Right hindlimb (tissue), 1 donor: ENCODE results near the gene CDK14.
"Not testable (repeated sequence)": the region's sequence is repeated elsewhere in the genome, so short reads cannot be mapped to it uniquely, and the experiment has no call there.

ENCODE experiments used
- DNase-seq: peaks from one replicate; pipeline ENCODE4 v3.0.0-alpha.2; 2018

The CDK14 gene

GRCh38 chr7:90764848-90765570 is 168.9 kb downstream of the CDK14 start:
- no peak for DNase-seq

- DNase-seq = peak; percentile 74
Observed at GRCh38 chr7:90766814-90767564, 170.9 kb downstream of the CDK14 start.

GRCh38 chr7:90768301-90768700 is 172.2 kb downstream of the CDK14 start:
- no peak for DNase-seq

GRCh38 chr7:90769036-90769435 is 172.9 kb downstream of the CDK14 start:
- DNase-seq = no peak

DNA sequence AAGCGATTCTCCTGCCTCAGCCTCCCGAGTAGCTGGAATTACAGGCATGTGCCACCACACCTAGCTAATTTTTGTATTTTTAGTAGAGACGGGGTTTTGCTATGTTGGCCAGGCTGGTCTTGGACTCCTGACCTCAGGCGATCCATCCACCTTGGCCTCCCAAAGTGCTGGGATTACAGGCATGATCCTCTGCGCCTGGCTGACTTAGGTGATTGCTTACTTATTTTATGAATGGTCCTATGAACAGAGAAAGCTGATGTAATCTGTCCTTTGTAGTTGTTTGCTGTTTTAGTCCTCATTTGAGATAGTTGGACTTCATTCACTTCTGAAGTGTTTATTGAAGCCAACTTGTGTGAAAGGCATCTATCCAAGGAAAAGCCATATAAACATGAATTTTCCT is 173.4 kb downstream of the CDK14 start:
- DNase-seq = not testable (repeated sequence)

DNA sequence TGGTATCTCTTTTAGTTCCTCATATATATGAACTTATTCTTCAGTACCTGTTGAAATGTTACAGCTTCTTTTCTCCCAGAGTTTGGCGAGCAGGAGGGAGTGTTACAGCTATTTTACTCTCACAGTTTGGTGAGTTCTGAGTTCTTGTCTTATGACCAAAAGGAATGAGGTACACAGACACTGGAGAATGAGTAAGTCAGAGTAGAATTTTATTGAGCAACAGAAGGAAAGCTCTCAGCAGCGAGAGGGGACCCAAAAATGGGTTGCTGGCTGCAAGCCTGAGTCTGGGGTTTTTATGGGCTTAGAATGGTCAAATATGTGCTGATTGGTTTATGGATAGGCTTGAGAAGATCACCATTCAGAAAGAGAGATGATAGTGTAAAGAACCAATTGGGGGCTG is 175.2 kb downstream of the CDK14 start:
- DNase-seq = no peak

DNA sequence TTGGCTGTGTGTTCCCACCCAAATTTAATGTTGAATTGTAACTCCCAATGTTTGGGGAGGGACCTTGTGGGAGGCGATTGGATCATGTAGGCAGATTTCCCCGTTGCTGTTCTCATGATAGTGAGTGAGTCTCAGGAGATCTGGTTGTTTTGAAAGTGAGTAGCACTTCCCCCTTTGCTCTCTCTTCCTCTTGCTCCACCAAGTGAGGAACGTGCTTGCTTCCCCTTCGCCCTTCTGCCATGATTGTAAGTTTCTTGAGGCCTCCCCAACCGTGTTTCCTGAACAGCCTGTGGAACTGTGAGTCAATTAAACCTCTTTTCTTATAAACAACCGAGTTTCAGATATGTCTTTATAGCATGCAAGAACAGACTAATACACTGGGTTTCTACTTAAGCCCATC is 176.3 kb downstream of the CDK14 start:
- DNase-seq = no peak

GRCh38 chr7:90773269-90773668 is 177.1 kb downstream of the CDK14 start:
- DNase-seq = no peak

DNA sequence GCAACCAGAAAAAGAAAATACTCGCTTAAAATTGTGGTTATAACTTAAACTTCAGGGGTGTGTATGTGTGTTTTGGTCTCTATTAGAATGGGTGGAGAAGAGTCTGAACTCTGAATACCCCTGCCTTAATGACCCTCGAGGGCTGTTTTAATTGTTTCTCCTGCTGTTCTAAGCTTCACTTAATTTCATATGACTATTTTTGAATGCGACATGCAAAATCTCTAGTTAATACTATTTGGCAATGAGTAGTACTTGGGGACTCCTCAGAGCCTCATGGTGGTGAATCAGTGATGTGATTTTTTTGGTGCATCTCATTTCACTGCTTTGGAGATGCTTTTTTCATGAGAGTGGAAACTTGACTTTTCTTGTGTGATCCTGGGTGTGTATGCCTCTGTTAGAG is 178.6 kb downstream of the CDK14 start:
- no peak for DNase-seq

GRCh38 chr7:90775383-90775965 is 179.4 kb downstream of the CDK14 start:
- DNase-seq = no peak

GRCh38 chr7:90777041-90777440 is 180.9 kb downstream of the CDK14 start:
- no peak for DNase-seq

DNA sequence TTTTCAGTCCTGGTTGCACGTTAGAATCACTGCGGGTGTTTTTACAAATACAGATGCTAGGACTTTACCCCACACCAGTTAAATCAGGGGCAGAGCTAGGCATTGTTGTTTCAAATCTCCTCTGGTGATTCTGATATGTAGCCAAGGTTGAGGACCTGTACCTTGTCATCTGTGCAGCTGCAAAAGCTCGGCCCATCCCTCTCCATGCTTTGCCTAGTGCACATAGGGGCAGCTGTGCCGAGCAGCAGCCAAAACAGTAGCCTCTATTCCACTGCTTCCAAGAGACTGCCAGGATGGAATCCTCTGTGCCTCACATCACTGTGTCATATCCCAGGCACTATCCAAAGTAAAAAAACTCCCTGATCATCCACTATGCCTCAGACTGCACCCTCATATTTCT is 181.3 kb downstream of the CDK14 start:
- DNase-seq = peak; percentile 37

DNA sequence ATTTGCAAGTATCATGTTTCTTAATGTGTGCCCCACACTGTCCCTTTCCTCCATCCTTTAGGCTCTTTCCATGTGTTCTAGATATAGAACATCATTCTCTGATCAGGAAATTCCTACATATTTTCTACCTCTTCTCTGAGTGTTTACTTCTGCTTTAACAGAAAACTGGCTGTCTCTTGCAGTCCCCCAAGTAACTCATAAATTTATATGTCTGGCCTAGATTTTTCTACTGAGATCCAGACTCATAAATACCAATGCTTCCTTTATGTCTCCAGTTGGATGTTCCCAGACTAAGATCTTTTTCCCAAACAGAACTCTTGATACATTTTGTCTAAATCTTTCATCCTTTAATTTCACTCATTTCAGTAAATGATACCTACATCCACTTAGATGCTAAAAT is 181.8 kb downstream of the CDK14 start:
- DNase-seq = no peak

GRCh38 chr7:90788052-90788451 is 191.9 kb downstream of the CDK14 start:
- peak; percentile 84 for DNase-seq

GRCh38 chr7:90789736-90790306 is 193.7 kb downstream of the CDK14 start:
- DNase-seq = no peak

DNA sequence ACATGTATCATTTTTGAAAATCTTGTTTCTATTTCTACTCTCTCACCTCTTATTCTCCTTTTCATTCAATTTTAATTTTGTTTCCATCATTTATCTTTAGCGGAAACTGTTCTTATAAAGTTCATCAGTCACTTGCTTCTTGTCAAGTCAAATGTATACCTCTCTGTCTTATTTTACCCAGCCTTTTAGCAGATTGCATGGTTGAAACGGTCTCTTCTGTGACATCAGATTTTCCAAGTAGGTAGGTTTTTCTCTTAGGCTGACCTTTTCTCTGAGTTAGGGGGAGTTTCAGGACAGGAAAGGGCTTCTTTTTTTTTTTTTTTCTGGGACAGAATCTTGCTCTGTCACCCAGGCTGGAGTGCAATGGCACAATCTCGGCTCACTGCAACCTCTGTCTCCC is 195.5 kb downstream of the CDK14 start:
- no peak for DNase-seq

DNA sequence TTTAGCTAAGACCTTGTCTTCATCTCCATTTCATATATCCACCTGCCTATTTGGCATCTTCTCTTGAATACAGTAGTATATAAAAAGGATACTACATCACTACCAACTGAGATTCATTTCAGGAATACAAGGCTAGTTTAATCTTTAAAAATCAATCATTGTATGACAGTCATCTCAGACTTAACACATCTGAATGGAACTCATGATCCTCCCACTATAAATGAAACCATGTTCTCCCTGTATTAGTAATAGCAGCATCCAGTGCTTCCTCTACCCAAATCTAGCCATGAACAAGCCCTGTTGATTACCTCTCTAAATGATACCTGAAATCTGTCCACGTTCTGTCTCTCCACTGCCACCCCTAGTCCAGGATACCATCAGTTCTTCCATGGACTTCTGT is 196.2 kb downstream of the CDK14 start:
- DNase-seq = no peak

GRCh38 chr7:90794234-90794633 is 198.1 kb downstream of the CDK14 start:
- not testable (repeated sequence) for DNase-seq

GRCh38 chr7:90797596-90797995 is 201.5 kb downstream of the CDK14 start:
- DNase-seq = no peak

DNA sequence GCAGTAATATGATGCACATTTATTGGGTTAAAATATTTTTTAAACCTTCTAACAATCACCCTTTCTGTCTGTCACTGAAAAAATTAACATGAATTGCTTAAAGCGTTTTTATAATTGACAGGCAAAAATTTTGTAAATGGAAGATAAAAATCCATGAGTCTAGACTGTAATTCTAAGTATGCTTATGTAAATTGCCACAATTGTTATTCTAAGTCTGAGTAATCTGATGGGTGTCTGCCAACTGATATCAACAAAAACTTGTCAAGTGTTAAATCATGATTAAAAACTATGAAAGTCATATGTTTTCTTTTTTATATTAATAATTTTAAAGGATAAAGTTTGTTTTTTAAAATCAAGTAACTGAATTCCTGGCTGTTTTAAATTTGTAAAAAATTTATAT is 208.2 kb downstream of the CDK14 start:
- no peak for DNase-seq

- not testable (repeated sequence) for DNase-seq
Observed at GRCh38 chr7:90815552-90815951, 219.4 kb downstream of the CDK14 start.

DNA sequence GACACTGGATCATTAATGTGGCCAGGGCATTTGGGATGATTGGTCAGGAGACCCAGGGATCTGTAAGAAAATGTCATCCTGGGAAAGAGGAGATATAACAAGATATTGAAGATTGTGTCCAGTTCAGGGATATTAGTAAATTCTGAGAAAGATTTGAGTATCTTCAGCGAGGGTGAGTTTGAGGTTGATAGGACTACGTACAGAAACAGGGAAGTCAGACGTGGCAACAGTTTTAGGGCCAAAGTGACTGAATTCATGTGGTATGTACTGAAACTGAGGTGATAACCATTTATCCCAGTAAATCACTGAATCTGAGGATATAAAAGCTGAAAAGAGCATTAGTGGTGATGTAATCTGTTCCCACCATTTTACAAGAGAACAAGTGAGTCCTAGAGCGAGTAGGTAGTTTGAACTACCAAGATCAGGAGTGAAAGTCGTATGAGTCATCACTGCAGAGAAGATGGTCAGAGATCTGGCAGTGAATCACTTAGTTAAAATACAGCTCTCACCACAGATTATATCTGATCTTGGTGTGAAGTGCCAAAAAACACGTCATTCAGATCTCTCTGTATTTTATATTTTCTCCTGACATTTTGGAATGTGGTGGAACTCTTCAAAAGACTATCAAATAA is 220.5 kb downstream of the CDK14 start:
- DNase-seq = no peak

GRCh38 chr7:90817151-90817550 is 221.0 kb downstream of the CDK14 start:
- no peak for DNase-seq
